ENCODE measurements around the gene TMEM129.

DNA sequence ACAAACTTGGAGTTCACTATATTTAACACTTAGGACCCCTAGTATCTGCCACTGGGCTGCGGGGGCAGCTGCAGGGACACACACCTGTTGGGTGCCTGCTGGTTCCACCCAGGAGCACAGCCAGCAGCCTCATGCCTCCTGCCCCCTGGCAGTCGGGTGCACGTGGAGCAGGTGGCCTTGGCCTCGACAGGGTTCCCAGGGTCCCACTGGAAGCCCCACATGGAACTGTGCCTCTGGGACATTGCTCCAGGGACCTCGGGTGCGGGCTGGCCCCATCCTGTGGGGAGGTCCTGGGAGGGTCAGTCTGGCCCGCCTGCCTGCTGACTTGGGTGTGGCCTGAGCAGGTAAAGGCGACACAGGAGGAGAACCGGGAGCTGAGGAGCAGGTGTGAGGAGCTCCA is 18.2 kb upstream of the TMEM129 start:
- no peak for TF ChIP-seq POLR2A (IDR thresholded peaks at IDR 0.05)
- TF ChIP-seq, protein P1, sequence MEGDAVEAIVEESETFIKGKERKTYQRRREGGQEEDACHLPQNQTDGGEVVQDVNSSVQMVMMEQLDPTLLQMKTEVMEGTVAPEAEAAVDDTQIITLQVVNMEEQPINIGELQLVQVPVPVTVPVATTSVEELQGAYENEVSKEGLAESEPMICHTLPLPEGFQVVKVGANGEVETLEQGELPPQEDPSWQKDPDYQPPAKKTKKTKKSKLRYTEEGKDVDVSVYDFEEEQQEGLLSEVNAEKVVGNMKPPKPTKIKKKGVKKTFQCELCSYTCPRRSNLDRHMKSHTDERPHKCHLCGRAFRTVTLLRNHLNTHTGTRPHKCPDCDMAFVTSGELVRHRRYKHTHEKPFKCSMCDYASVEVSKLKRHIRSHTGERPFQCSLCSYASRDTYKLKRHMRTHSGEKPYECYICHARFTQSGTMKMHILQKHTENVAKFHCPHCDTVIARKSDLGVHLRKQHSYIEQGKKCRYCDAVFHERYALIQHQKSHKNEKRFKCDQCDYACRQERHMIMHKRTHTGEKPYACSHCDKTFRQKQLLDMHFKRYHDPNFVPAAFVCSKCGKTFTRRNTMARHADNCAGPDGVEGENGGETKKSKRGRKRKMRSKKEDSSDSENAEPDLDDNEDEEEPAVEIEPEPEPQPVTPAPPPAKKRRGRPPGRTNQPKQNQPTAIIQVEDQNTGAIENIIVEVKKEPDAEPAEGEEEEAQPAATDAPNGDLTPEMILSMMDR (IDR thresholded peaks at IDR 0.05): no peak
